ENCODE measurements around the gene HIC2.

The HIC2 gene

DNA sequence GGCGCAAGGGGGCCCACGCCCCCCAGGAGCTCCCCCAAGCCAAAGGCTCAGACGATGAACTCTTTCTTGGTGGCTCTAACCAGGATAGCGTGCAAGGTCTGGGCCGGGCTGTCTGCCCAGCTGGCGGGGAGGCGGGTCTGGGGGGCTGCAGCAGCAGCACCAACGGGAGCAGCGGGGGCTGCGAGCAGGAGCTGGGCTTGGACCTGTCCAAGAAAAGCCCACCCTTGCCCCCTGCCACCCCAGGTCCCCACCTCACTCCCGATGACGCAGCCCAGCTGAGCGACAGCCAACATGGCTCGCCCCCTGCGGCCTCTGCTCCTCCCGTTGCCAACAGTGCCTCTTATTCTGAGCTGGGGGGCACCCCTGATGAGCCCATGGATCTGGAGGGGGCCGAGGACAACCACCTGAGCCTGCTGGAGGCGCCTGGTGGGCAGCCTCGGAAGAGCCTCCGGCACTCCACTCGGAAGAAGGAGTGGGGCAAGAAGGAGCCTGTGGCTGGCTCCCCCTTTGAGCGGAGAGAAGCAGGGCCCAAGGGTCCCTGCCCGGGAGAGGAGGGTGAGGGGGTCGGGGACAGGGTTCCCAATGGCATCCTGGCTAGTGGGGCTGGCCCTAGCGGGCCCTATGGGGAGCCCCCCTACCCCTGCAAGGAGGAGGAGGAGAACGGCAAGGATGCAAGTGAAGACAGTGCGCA lies 28.4 kb downstream of the HIC2 start:
- no peak overlapping the region for H3K27ac ChIP-seq (replicated peaks)
- TF ChIP-seq, protein P1, sequence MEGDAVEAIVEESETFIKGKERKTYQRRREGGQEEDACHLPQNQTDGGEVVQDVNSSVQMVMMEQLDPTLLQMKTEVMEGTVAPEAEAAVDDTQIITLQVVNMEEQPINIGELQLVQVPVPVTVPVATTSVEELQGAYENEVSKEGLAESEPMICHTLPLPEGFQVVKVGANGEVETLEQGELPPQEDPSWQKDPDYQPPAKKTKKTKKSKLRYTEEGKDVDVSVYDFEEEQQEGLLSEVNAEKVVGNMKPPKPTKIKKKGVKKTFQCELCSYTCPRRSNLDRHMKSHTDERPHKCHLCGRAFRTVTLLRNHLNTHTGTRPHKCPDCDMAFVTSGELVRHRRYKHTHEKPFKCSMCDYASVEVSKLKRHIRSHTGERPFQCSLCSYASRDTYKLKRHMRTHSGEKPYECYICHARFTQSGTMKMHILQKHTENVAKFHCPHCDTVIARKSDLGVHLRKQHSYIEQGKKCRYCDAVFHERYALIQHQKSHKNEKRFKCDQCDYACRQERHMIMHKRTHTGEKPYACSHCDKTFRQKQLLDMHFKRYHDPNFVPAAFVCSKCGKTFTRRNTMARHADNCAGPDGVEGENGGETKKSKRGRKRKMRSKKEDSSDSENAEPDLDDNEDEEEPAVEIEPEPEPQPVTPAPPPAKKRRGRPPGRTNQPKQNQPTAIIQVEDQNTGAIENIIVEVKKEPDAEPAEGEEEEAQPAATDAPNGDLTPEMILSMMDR (IDR thresholded peaks at IDR 0.05; ENCODE audit: insufficient read depth, low read length): no peak
- TF ChIP-seq, protein P2, sequence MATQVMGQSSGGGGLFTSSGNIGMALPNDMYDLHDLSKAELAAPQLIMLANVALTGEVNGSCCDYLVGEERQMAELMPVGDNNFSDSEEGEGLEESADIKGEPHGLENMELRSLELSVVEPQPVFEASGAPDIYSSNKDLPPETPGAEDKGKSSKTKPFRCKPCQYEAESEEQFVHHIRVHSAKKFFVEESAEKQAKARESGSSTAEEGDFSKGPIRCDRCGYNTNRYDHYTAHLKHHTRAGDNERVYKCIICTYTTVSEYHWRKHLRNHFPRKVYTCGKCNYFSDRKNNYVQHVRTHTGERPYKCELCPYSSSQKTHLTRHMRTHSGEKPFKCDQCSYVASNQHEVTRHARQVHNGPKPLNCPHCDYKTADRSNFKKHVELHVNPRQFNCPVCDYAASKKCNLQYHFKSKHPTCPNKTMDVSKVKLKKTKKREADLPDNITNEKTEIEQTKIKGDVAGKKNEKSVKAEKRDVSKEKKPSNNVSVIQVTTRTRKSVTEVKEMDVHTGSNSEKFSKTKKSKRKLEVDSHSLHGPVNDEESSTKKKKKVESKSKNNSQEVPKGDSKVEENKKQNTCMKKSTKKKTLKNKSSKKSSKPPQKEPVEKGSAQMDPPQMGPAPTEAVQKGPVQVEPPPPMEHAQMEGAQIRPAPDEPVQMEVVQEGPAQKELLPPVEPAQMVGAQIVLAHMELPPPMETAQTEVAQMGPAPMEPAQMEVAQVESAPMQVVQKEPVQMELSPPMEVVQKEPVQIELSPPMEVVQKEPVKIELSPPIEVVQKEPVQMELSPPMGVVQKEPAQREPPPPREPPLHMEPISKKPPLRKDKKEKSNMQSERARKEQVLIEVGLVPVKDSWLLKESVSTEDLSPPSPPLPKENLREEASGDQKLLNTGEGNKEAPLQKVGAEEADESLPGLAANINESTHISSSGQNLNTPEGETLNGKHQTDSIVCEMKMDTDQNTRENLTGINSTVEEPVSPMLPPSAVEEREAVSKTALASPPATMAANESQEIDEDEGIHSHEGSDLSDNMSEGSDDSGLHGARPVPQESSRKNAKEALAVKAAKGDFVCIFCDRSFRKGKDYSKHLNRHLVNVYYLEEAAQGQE (IDR thresholded peaks at IDR 0.05; ENCODE audit: insufficient replicate concordance, low read depth): no peak
- TF ChIP-seq POLR2AphosphoS5 (IDR thresholded peaks at IDR 0.05; ENCODE audit: low read depth) (no peak), SPI1 (IDR thresholded peaks at IDR 0.05; ENCODE audit: borderline replicate concordance, low read depth) (no peak), GABPA (IDR thresholded peaks at IDR 0.05; ENCODE audit: low read depth) (no peak)
- H3K4me3 ChIP-seq (replicated peaks; ENCODE audit: insufficient read depth, low read length): no peak overlapping the region
- DNase-seq (ENCODE audit: low read depth in 1 of 2, low spot score in 1 of 2): no peak
- H3K27me3 ChIP-seq (ENCODE audit: insufficient read depth, poor library complexity, severe bottlenecking): no peaks in the 10 kb centered on the region

DNA sequence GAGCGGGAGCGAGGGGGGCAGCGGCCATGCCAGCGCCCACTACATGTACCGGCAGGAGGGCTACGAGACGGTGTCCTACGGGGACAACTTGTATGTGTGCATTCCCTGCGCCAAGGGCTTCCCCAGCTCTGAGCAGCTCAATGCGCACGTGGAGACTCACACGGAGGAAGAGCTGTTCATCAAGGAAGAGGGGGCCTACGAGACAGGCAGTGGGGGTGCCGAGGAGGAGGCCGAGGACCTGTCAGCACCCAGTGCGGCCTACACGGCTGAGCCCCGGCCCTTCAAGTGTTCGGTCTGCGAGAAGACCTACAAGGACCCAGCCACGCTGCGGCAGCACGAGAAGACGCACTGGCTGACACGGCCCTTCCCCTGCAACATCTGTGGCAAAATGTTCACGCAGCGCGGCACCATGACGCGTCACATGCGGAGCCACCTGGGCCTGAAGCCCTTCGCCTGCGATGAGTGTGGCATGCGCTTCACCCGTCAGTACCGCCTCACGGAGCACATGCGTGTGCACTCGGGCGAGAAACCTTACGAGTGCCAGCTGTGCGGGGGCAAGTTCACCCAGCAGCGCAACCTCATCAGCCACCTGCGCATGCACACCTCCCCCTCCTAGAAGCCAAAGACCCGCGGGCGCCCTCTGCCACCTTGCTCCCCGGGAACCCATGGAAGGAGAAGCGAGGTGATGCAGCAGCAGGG lies 29.1 kb downstream of the HIC2 start:
- H3K27me3 ChIP-seq (ENCODE audit: insufficient read depth, poor library complexity, severe bottlenecking): no peaks in the 10 kb centered on the region
- TF ChIP-seq, protein P2 (IDR thresholded peaks at IDR 0.05; ENCODE audit: insufficient replicate concordance, low read depth): no peak
- TF ChIP-seq GABPA (IDR thresholded peaks at IDR 0.05; ENCODE audit: low read depth) (no peak), SPI1 (IDR thresholded peaks at IDR 0.05; ENCODE audit: borderline replicate concordance, low read depth) (no peak), POLR2AphosphoS5 (IDR thresholded peaks at IDR 0.05; ENCODE audit: low read depth) (no peak)
- TF ChIP-seq, protein P1 (IDR thresholded peaks at IDR 0.05; ENCODE audit: insufficient read depth, low read length): no peak
- no peak overlapping the region for H3K4me3 ChIP-seq (replicated peaks; ENCODE audit: insufficient read depth, low read length)
- H3K27ac ChIP-seq (replicated peaks): no peak overlapping the region
- DNase-seq (ENCODE audit: low read depth in 1 of 2, low spot score in 1 of 2): peak in 1 of 2 experiments; percentile 0

DNA sequence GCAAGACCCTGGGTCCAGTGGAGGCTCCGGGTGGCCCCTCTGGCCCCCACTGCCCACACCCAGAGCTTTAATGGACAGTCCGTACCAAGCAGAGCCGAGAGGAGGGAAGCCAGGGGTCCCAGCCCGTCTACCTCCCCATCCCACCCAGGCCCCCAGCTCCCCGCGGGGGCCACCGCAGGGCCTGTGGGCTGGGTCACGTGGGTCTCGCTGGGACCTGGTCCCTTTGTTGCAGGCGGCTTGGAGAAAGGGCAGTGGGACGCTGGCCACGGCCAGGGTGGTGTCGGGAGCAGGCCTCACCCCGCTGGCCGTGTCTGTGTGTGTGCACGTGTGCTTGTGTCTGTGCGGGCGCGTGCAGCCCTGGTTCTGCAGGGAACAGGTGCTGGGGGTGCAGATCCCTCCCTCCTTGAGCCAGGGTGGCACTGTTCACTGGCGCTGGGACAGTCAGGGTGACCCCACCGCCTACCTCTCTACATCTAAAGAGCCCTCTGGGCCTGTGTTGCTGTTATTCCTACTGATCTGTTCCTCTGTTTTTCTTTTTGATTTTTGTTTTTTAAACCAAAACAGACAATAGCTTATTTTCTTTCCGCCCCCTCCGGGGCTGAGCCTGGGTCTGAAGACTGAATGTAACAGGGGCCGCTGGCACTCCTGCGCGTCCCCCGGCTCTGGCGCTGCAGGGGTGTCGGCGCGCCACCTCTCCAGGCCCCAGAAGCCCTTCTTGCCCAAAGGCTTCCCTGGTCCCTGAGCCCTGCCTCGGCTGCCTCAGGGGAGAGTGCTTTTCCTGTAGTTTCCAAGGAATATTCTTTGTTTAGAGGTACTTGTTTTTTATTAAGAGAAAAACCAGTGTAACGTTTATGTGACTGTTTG lies 29.9 kb downstream of the HIC2 start:
- no peaks in the 10 kb centered on the region for H3K27me3 ChIP-seq (ENCODE audit: insufficient read depth, poor library complexity, severe bottlenecking)
- no peak overlapping the region for H3K27ac ChIP-seq (replicated peaks)
- peak in 1 of 2 experiments; percentile 0 for DNase-seq (ENCODE audit: low read depth in 1 of 2, low spot score in 1 of 2)
- no peak overlapping the region for H3K4me3 ChIP-seq (replicated peaks; ENCODE audit: insufficient read depth, low read length)
- TF ChIP-seq POLR2AphosphoS5 (IDR thresholded peaks at IDR 0.05; ENCODE audit: low read depth) (no peak), GABPA (IDR thresholded peaks at IDR 0.05; ENCODE audit: low read depth) (no peak)
- TF ChIP-seq, protein P2 (IDR thresholded peaks at IDR 0.05; ENCODE audit: insufficient replicate concordance, low read depth): no peak
